ENCODE results near the gene LYST.

The LYST gene

DNA sequence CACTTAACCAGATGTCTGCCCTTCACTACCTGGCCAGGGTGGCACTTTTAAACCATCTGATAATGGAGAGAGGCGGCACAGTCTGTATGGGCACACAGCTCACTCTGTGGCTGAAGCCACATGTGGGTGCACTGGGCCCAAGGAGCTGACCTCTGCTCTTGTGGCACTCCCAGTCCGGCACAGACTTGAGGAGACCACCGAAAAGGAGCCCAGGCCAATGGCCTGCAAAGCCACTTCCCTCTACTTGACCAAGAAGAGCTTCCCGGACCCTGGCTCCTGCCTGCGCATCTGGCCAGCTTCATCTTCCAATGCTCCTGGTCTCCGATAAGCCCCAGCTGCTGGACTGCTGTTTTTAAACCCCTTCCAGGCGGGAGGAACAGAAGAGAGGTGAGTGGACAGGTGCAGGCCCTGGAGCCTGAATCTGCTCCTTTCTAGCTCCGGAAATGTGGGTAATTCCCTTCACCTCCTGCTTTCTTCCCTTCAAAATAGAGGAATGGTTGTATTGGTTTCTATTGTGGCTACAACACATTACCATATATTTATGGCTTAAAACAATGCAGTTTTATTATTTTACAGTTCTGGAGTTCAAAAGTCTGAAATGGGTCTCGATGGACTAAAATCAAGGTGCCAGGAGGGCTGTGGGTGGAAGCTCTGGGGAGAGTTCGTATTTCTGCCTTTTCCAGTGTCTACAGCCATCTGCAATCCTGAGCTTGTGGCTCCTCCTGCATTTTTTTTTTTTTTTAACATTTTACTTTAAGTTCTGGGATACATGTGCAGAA is 228.8 kb downstream of the LYST start:
- no peak for TF ChIP-seq CTCF (IDR thresholded peaks at IDR 0.05)

DNA sequence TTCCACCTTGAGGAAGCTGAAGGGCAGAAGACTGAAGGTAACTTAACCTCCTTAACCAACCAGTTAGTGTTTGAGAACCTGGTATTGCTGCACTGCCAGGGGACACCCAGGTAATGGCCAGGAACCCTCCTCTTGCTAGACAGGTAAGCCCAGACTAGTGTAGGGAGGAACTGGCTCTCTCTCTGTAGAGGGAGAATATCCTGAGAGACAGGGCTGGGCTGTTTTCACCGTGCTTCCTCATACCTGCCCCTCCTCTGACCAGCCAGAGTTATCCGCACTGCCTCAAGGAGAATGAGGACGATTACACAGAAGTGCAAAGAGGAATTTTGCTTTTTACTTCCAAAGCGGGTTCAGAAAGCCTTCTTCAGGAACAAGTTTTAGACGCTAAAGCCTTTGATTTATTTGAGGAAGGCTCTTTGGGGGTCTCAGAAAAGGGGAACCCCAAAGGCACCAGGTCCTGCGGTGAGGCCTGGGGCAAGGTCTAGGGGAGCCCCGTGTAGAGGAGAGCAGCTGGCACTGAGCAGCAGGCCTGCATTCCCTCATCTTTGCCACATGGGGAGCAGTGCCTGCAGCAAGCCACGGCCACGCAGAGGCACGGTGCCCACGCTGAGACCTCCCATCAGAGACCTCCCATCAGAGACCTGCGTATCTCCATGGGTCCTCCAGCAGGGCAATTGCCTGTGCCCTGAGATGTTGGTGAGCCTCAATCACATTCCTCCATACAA is 230.6 kb downstream of the LYST start:
- TF ChIP-seq CTCF (IDR thresholded peaks at IDR 0.05), result no peak

- no peak for TF ChIP-seq CTCF (IDR thresholded peaks at IDR 0.05)
These were observed 234.0 kb downstream of the LYST start for GRCh38 chr1:235632506-235633401.

GRCh38 chr1:235631816-235632215 is 234.9 kb downstream of the LYST start:
- no peak for TF ChIP-seq CTCF (IDR thresholded peaks at IDR 0.05)

DNA sequence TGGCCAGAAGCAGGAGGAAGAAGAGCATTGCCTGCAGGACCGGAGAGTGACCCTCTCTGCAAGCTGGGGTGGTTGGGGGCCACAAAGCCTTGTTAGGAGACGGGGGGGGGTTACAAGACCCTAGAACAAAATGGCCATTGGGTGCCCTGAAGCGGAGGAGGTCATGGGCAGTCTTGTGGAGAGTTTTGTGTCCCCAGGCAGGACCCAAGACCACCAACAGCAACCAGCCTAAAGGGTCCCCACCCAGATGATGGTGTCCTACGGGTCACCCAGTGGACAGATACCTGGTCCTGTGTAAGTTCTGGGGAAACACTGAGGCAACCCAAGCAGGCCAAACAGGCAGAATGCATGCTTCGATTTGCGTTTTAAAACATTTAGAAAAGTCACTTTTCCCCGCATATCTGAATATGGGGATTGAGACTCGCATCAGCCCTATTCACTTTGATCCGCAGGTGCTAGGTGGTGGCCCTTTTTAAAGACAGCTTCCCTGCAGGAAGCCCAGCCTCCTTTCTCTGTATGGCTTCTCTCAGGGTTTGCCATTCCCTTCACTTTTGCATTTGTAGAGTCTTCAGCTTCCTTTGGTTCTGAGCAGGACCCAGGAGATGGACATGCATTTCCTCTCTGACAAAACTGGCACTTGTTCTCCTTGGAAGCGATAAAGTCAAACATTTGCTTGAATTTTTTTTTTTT is 238.2 kb downstream of the LYST start:
- no peak for TF ChIP-seq CTCF (IDR thresholded peaks at IDR 0.05)

GRCh38 chr1:235625831-235626230 is 240.9 kb downstream of the LYST start:
- no peak for TF ChIP-seq CTCF (IDR thresholded peaks at IDR 0.05)

- no peak for TF ChIP-seq CTCF (IDR thresholded peaks at IDR 0.05)
These were observed 241.4 kb downstream of the LYST start for GRCh38 chr1:235625340-235625739.
